H1 (cell line): ENCODE data around the gene AGPAT3. TPM values are rescaled to one million over a fixed set of nuclear protein-coding genes. Genes with fewer than 3 reads are reported as not detected.

Experiments
- CBX5 ChIP-seq: fragments of 300-800, 300-1000 bp; sonication (generic); IDR thresholded peaks from 2 replicates; pipeline ENCODE4 v1.7.1; 2016; ENCODE audit warnings: antibody characterized with exemption, low read length, low read depth
- CHD7 ChIP-seq: fragments of 300-600 bp; sonication (generic); IDR thresholded peaks from 2 replicates; pipeline ENCODE4 v1.7.1; 2012; ENCODE audit warnings: low read length, moderate library complexity, mild to moderate bottlenecking, inconsistent platforms; ENCODE audit not compliant: insufficient replicate concordance
- JUND ChIP-seq: IDR thresholded peaks from 2 replicates; pipeline ENCODE4 v1.6.1; 2011; ENCODE audit warnings: mild to moderate bottlenecking, improper control_type of control experiment, low read length
- KDM1A ChIP-seq: fragments of 200-600, 300-600 bp; sonication (generic); IDR thresholded peaks from 2 replicates; pipeline ENCODE4 v1.7.1; 2016; ENCODE audit warnings: mild to moderate bottlenecking, low read length, borderline replicate concordance
- RAD21 ChIP-seq, 2 experiments: IDR thresholded peaks in 1 of 2; conservative IDR thresholded peaks in 1 of 2; 2 replicates each; pipeline ENCODE4 v1.6.1; 2011; ENCODE audit warnings: low read depth in 2 of 2, low read length in 2 of 2, improper control_type of control experiment in 1 of 2, inconsistent platforms in 1 of 2, mild to moderate bottlenecking in 1 of 2, moderate library complexity in 1 of 2
- SP4 ChIP-seq: IDR thresholded peaks from 2 replicates; pipeline ENCODE4 v1.6.1; 2012; ENCODE audit warnings: low read length, inconsistent platforms
- polyA plus RNA-seq, 7 experiments: library from polyadenylated mRNA; depleted of rRNA in 3 of 7; stranded (reverse) in 5 of 7; unstranded in 2 of 7; fragments of >200 nt in 5 of 7; fragments of 200-250 nt in 2 of 7; gene quantifications; 1 replicate in 5 of 7; 2 replicates in 1 of 7; 4 replicates in 1 of 7; pipeline versions ENCODE4 v1.2.1 to v1.2.3, GENCODE V29; 2011 to 2013; ENCODE audit warnings: missing spikeins in 2 of 7, mixed read lengths in 2 of 7
- total RNA-seq: library from RNA; stranded (reverse); fragmentation: NEBNext Ultra II Directional; extraction: Animal tissue kit (Norgen Biotek cat#: 25700); gene quantifications from 2 replicates; pipeline ENCODE4 v1.2.1, GENCODE V29; 2021
- TF ChIP-seq, protein P1 (sequence below): IDR thresholded peaks from 2 replicates; pipeline ENCODE4 v1.6.1; 2012; ENCODE audit warnings: inconsistent platforms

The AGPAT3 gene
- total and polyA plus RNA-seq, 2 of the 8 experiments (the other 6 are each of a cell fraction or from before 2014, with no cell fraction given) = 5.8 to 7.3 TPM

DNA sequence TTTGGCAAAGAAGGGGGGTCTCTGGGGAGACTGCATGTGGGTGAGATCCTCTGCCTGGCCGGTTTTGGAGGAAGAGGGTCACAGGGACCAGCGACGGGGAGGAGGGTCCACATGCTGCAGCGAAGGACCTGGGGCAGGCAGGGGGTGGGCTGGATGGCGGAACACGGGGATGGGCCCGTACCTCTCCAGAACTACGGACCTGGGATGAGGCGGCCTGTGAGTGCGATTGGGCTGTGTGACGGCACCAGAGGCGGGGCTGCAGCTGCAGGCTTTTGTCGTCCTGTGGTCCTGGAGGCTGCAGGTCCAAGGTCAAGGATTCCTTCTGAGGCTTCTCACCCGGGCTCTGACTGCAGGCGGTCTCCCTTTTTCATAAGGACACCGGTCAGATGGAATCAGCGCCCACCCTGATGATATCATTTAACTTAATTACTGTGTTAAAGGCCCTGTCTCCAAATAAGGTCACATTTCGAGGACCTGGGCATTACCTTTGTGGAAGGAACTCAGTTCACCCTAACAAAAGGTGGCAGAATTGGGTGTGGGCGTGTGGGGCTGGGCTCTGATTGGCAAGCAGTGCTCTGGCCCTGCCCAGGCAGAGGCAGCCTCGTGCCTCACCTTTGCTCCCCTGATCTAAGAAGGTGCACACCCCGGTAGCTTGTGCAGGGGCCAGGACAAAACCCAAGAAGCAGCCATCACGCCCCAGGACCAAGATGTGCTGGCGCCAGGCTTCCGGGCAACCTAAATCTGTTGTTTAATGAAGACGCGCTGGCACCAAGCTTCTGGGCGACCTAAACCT lies 87.1 kb downstream of the AGPAT3 start (continued):
- no peak for TF ChIP-seq CHD7
- no peak for TF ChIP-seq KDM1A
- TF ChIP-seq SP4 = no peak
- TF ChIP-seq CBX5 = no peak
- TF ChIP-seq, protein P1, sequence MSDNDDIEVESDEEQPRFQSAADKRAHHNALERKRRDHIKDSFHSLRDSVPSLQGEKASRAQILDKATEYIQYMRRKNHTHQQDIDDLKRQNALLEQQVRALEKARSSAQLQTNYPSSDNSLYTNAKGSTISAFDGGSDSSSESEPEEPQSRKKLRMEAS = no peak
- no peak for TF ChIP-seq RAD21 (IDR thresholded peaks at IDR 0.05 in 1 of 2, conservative IDR thresholded peaks at IDR 0.05 in 1 of 2; ENCODE audit: low read depth in 2 of 2, low read length in 2 of 2)
- no peak for TF ChIP-seq JUND
- TF ChIP-seq, all 59 proteins: peak for 0
